Endothelial cell of umbilical vein (primary cell): ENCODE results near the gene OR4F6. TPM values are rescaled to one million over a fixed set of nuclear protein-coding genes. Genes with fewer than 3 reads are reported as not detected.

Source experiments
- BruUV-seq: library from RNA; stranded (reverse); fragments of 400-500 nt; replicated peaks from 2 replicates; lab custom pipeline; 2021; lab: Mats Ljungman, UMichigan
- CTCF ChIA-PET: fragments of 300-600, 350-600 bp; sonication (Branson Sonifier 250); formaldehyde crosslinking; loops from one replicate; lab custom pipeline; 2021; ENCODE audit warnings: antibody characterized with exemption, inconsistent platforms; lab: Charles Lee
- POLR2A ChIA-PET: fragments of 300-600, 350-600 bp; sonication (Branson Sonifier 250); formaldehyde crosslinking; loops from one replicate; lab custom pipeline; 2021; ENCODE audit warnings: antibody characterized with exemption, inconsistent platforms; lab: Charles Lee
- DNase-seq: peaks from one replicate; pipeline ENCODE4 v3.0.0-alpha.2; 2011; ENCODE audit warnings: low read depth, low spot score
- FAIRE-seq: peaks from 2 replicates; lab custom pipeline; 2011; peaks lifted over from hg19 to GRCh38; lab: Jason Lieb, UNC
- H2AFZ ChIP-seq: 2 replicates; pipeline ENCODE4 v1.6.0; 2012; ENCODE audit warnings: low read depth, low read length, control low read depth, inconsistent platforms
- H3K27ac ChIP-seq: 2 replicates; pipeline ENCODE4 v1.5.1; 2011; ENCODE audit warnings: low read depth, mild to moderate bottlenecking, control low read depth, low read length, moderate library complexity; ENCODE audit not compliant: insufficient read depth
- H3K27me3 ChIP-seq, 2 experiments: 2 replicates each; pipeline versions ENCODE4 v1.6.0 to v1.6.1; 2011; ENCODE audit warnings: low read length in 2 of 2, mixed read lengths in 1 of 2; ENCODE audit not compliant: control insufficient read depth in 2 of 2, insufficient read depth in 2 of 2
- H3K36me3 ChIP-seq, 2 experiments: 2 replicates in 1 of 2; 3 replicates in 1 of 2; pipeline ENCODE4 v1.5.1; 2011; ENCODE audit warnings: low read length in 2 of 2, mild to moderate bottlenecking in 1 of 2, moderate library complexity in 1 of 2; ENCODE audit not compliant: control insufficient read depth in 2 of 2, insufficient read depth in 2 of 2; ENCODE audit errors: extremely low read depth in 1 of 2
- H3K4me1 ChIP-seq: 3 replicates; pipeline ENCODE4 v1.5.1; 2011; ENCODE audit warnings: mild to moderate bottlenecking, low read length; ENCODE audit not compliant: control insufficient read depth, insufficient read depth; ENCODE audit errors: extremely low read depth
- H3K4me2 ChIP-seq: 2 replicates; pipeline ENCODE4 v1.6.1; 2011; ENCODE audit warnings: low read length, control low read depth, mixed read lengths; ENCODE audit not compliant: insufficient read depth
- H3K4me3 ChIP-seq, 3 experiments: fragments of 200-600 bp in 1 of 3; sonication (generic), shearing (Covaris generic) in 1 of 3; replicated peaks in 1 of 3; 2 replicates each; pipeline ENCODE4 v1.5.1; 2011 to 2016; ENCODE audit warnings: control low read depth in 3 of 3, low read length in 3 of 3, mild to moderate bottlenecking in 2 of 3, inconsistent platforms in 1 of 3, low read depth in 1 of 3, moderate library complexity in 1 of 3; ENCODE audit not compliant: insufficient read depth in 1 of 3
- H3K79me2 ChIP-seq: 2 replicates; pipeline ENCODE4 v1.6.0; 2012; ENCODE audit warnings: low read length, inconsistent platforms; ENCODE audit not compliant: control insufficient read depth, insufficient read depth
- H3K9ac ChIP-seq: replicated peaks from 2 replicates; pipeline ENCODE3; 2011; ENCODE audit warnings: low read length, control low read depth; ENCODE audit not compliant: insufficient read depth; ENCODE audit errors: extremely low read depth
- H3K9me1 ChIP-seq: replicated peaks from 3 replicates; pipeline ENCODE4 v1.6.0; 2011; ENCODE audit warnings: mild to moderate bottlenecking, low read length; ENCODE audit not compliant: control insufficient read depth, insufficient read depth; ENCODE audit errors: extremely low read depth
- H3K9me3 ChIP-seq: replicated peaks from 2 replicates; pipeline ENCODE4 v1.5.1; 2012; ENCODE audit warnings: low read length, inconsistent platforms; ENCODE audit not compliant: control insufficient read depth, insufficient read depth
- H4K20me1 ChIP-seq: replicated peaks from 2 replicates; pipeline ENCODE3; 2011; ENCODE audit warnings: mild to moderate bottlenecking, low read length; ENCODE audit not compliant: control insufficient read depth, insufficient read depth; ENCODE audit errors: extremely low read depth
- CTCF ChIP-seq, 2 donors: IDR thresholded peaks; 1 replicate in 1 of 2; 2 replicates in 1 of 2; pipeline ENCODE4 v1.5.1; 2011; ENCODE audit warnings: low read length in 2 of 2, mild to moderate bottlenecking in 2 of 2, moderate library complexity in 2 of 2, control low read depth in 1 of 2, inconsistent platforms in 1 of 2, low read depth in 1 of 2; ENCODE audit not compliant: insufficient read depth in 1 of 2; ENCODE audit errors: extremely low read depth in 1 of 2
- EZH2 ChIP-seq: IDR thresholded peaks from 2 replicates; pipeline ENCODE4 v1.6.1; 2012; ENCODE audit warnings: borderline replicate concordance, low read depth, mild to moderate bottlenecking, moderate library complexity, low read length, inconsistent platforms; ENCODE audit not compliant: severe bottlenecking
- FOS ChIP-seq: IDR thresholded peaks from 2 replicates; pipeline ENCODE4 v1.6.1; 2011; ENCODE audit warnings: mild to moderate bottlenecking, low read length, moderate library complexity, borderline replicate concordance; ENCODE audit not compliant: insufficient read depth
- GATA2 ChIP-seq: IDR thresholded peaks from 2 replicates; pipeline ENCODE4 v1.7.0; 2011; ENCODE audit warnings: low read depth, mild to moderate bottlenecking, moderate library complexity, mixed read lengths, low read length; ENCODE audit not compliant: insufficient read length, insufficient read depth
- JUN ChIP-seq: IDR thresholded peaks from 2 replicates; pipeline ENCODE4 v1.6.1; 2011; ENCODE audit warnings: borderline replicate concordance, low read depth; ENCODE audit not compliant: insufficient read length, insufficient read depth
- MAX ChIP-seq: IDR thresholded peaks from 2 replicates; pipeline ENCODE4 v1.6.1; 2011; ENCODE audit not compliant: insufficient read depth, insufficient read length
- MYC ChIP-seq: IDR thresholded peaks from one replicate; pipeline ENCODE4 v1.6.1; 2011; ENCODE audit warnings: mild to moderate bottlenecking, low read depth, low read length
- POLR2A ChIP-seq: IDR thresholded peaks from 2 replicates; pipeline ENCODE4 v1.6.1; 2012; ENCODE audit warnings: low read depth, mild to moderate bottlenecking, control low read depth, low read length
- POLR2AphosphoS5 ChIP-seq: IDR thresholded peaks from 2 replicates; pipeline ENCODE4 v1.6.1; 2012; ENCODE audit warnings: low read depth, mild to moderate bottlenecking, control low read depth, low read length, moderate library complexity; ENCODE audit not compliant: insufficient read depth
- dilution Hi-C: fragments of 300-500 bp; cut with MboI; formaldehyde crosslinking; loops from one replicate; pipeline ENCODE4 v1.15.0; 2019; ENCODE audit warnings: low sequenced_read_pairs; ENCODE audit not compliant: extremely low pct_ligation_motif_present
- intact Hi-C: fragments of 100-400 bp; cut with micrococcal nuclease; formaldehyde crosslinking; loops from one replicate; pipeline ENCODE4 v1.10.0; 2022
- polyA plus RNA-seq, 4 experiments: library from polyadenylated mRNA; depleted of rRNA in 3 of 4; stranded (reverse) in 3 of 4; unstranded in 1 of 4; fragments of >200 nt; gene quantifications; 2 replicates each; pipeline versions ENCODE4 v1.2.1 to v1.2.3, GENCODE V29; 2011 to 2012; ENCODE audit warnings: missing spikeins in 1 of 4
- total RNA-seq: library from RNA; stranded (reverse); gene quantifications from 2 replicates; pipeline ENCODE4 v1.2.3, GENCODE V29; 2021

OR4F6 gene
- total and polyA plus RNA-seq, 2 donors (not counting 3 experiments of a cell fraction or from before 2014, with no cell fraction given): not detected

GRCh38 chr15:101811902-101812301, 8.6 kb downstream of the OR4F6 start, which contains the start of gene OR4F15:
Gene OR4F15, plus strand, starts transcription at chr15:101812202. Its CDS starts 5,985 bp downstream, at chr15:101818187.
- intact Hi-C loops: no loop called here
- no TSS peak for BruUV-seq
- CTCF ChIA-PET: no interaction called here

More at GRCh38 chr15:101811902-101812301, 8.6 kb downstream of the OR4F6 start, which contains the start of gene OR4F15:
- TF ChIP-seq CTCF (IDR thresholded peaks at IDR 0.05; ENCODE audit: extremely low read depth in 1 of 2, insufficient read depth in 1 of 2, low read depth in 1 of 2, low read length in 2 of 2): no peak
- TF ChIP-seq MYC: no peak
- no peak for TF ChIP-seq POLR2AphosphoS5
- no peak for TF ChIP-seq FOS
- no peak for TF ChIP-seq GATA2
- TF ChIP-seq EZH2: no peak
- no peak for TF ChIP-seq POLR2A
- TF ChIP-seq MAX: no peak
- no peak for TF ChIP-seq JUN
- no peaks in the 10 kb centered on the region for H3K9me1 ChIP-seq
- dilution Hi-C loops: no loop called here
- H3K9ac ChIP-seq: no peak within 1 kb of the TSS
- no peaks in the 10 kb centered on the region for H3K4me1 ChIP-seq
- no peak within 1 kb of the TSS for H3K4me2 ChIP-seq
- no peak within 1 kb of the TSS for H3K4me3 ChIP-seq
- no peaks in the 10 kb centered on the region for H3K27me3 ChIP-seq
- H3K36me3 ChIP-seq: no peaks in the 10 kb centered on the region
- no peak for DNase-seq
- H2AFZ ChIP-seq: no peak within 1 kb of the TSS
- POLR2A ChIA-PET: no interaction called here
- no peaks in the 10 kb centered on the region for H3K9me3 ChIP-seq
- H3K79me2 ChIP-seq: no peaks in the 10 kb centered on the region
- H4K20me1 ChIP-seq: no peaks in the 10 kb centered on the region
- no peak within 1 kb of the TSS for H3K27ac ChIP-seq
- FAIRE-seq: no peak
